Measurements from ENCODE around the gene RNF11.

RNF11 gene

GRCh38 chr1:51266791-51267190, 30.7 kb downstream of the RNF11 start:
- no peak for DNase-seq

GRCh38 chr1:51268634-51269033, 32.6 kb downstream of the RNF11 start:
- no peak for DNase-seq

- DNase-seq = peak in 1 of 2 experiments; percentile 24
These were observed 34.7 kb downstream of the RNF11 start for GRCh38 chr1:51270751-51271150.

DNA sequence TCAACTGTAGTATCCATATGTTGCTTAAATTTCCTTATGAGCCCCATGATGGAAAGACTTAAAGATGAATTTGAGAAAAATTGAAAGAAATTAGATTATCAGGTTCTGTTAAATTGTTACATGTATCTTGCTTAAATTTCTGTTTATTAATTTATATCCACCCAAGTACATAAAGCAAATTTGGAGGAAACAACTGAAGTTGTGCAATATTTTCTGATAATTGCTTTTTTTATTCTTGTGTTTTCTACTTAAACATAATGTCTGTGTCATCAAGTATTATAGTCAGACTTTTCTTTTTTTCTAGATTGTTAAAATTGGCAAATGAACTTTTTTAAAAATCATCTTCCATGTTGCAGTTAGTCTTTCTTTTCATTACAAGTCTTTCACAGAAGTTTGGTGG, 36.8 kb downstream of the RNF11 start:
- DNase-seq = no peak

DNA sequence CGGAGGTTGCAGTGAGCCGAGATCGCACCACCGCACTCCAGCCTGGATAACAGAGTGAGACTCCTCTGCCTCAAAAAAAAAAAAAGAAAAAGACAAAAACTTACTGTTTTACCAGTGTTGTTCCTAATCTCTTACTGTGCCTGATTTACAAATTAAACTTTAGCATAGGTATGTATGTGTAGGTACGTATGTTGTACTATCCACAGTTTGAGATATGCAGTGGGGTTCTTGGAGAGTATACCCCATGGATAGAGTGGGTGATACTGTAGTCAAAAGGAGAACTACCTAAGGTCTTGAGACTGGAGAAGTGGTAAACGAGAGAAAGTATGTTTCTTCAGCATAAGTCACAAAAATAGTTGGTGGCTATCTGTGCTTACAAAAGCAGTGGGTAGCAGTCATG, 38.6 kb downstream of the RNF11 start:
- no peak for DNase-seq

- no peak for DNase-seq
These were observed 40.2 kb downstream of the RNF11 start for GRCh38 chr1:51276286-51276685.

- DNase-seq = no peak
These were observed 44.4 kb downstream of the RNF11 start for GRCh38 chr1:51280321-51280978.

DNA sequence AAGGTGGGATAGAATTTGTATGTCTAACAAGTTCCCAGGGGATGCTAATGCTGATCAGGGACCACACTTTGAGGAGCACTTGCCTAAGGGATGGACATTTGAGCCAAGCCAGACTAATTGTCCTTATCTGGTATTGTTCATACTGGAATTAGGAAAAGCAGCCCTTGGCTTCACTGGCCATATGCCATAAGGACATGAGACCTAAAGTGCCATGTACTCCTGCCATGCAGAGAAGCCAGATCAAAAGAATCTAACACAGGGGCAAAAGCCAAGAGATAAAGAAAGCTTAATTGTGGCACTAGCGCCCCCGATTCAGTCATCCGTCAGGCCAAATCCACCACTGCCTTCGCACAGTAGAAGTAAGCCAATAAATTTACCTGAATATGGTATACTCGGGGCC, 45.7 kb downstream of the RNF11 start:
- DNase-seq = no peak

DNA sequence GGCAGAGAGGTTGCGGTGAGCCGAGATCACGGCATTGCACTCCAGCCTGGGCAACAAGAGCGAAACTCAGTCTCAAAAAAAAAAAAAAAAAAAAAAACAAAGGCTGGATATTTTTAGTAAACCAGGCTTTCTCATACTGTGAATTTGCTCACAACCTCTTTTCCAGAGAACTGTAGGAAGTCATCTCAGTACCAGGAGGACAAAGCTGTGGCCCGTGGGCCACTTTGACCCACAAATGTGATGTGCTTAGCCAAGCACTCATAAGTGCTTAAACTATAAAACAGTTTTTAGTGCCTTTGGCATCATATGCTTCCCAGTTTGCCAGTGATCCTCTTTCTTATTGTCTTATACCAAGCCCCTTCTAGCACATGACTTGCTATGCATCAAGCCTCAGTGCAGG, 46.5 kb downstream of the RNF11 start:
- DNase-seq = no peak

- no peak for DNase-seq
These were observed 47.9 kb downstream of the RNF11 start for GRCh38 chr1:51283979-51284378.

DNA sequence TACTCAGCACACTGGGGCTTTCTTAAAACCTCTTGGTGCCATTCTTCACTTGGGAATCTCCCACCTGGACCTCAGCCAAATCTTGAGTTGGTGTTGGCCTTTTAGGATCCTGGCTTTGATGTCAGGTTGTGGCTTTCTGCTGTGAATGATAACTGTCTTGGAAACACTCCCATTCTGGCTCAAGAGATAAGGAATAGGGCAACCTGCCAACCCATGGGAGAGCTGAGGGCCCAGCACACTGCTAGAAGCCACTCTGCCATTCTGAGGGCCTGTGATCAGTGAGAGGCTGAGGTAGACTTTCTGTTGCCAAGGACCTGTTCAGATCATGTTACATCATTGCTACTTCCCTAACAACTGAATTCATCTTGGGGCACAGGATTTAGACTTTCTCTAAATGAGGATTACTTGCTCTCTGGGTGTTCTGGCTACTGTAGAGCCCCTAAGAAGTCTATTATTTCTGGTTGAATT, 48.4 kb downstream of the RNF11 start:
- no peak for DNase-seq

DNA sequence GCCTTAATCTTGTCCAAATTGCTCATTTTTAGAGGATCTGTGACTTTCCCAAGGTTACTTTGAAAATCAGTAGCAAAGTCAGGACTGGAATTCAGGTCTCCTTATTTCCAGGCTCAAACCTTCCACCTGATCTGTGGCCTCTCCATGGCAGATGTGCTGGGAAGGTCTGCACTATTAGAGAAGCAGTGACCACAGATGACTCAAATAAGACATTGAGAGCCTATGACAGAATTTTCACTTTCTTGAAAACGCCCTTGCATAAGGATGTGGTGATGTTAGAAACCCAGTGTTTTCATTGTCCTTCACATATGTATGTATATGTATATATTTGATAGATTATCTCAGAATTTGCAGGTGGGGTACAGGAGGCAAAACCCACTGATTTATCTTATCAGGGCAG, 49.0 kb downstream of the RNF11 start:
- DNase-seq = no peak

DNA sequence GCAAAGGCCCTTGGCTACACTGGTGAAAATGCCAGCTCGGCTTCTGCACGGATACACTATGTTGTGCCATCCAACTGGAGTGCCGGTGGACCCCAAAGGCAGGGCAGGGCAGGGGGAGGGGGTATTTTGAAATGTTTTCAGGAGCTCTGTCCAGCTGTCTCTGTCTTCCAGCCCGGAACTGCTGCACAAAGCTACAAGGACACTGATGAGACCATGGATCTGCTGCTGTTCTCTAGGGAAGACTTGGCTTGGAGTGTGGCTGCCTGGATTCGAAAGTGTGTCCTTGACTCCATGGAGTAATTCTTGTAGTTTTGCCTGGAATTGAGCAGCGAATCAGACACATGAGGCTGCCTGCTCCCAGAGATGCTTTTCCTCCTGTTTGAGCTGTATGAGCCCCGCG, 51.9 kb downstream of the RNF11 start:
- DNase-seq = no peak

DNA sequence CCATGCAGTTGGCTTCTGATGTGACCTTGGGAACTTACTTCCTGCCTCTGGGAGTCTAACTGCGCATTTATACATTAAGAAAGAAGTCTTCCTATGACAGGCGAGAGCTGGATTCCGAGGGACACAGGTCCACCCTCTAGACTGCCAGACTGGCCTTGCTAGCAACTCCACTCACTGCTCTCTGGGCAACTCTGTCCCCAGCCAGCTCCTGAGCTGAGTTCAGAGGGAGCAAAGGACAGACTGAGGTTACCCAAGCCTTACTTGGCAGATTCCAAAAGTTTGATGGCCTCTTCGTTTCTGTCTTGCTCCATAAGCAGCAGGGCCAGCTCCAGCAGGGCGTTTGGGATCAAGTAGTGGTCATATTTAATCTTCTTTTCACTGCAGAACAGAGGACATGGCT, 52.5 kb downstream of the RNF11 start:
- no peak for DNase-seq

GRCh38 chr1:51289676-51290488, 53.8 kb downstream of the RNF11 start:
- DNase-seq = no peak

GRCh38 chr1:51290489-51290847, 54.4 kb downstream of the RNF11 start:
- DNase-seq = no peak

DNA sequence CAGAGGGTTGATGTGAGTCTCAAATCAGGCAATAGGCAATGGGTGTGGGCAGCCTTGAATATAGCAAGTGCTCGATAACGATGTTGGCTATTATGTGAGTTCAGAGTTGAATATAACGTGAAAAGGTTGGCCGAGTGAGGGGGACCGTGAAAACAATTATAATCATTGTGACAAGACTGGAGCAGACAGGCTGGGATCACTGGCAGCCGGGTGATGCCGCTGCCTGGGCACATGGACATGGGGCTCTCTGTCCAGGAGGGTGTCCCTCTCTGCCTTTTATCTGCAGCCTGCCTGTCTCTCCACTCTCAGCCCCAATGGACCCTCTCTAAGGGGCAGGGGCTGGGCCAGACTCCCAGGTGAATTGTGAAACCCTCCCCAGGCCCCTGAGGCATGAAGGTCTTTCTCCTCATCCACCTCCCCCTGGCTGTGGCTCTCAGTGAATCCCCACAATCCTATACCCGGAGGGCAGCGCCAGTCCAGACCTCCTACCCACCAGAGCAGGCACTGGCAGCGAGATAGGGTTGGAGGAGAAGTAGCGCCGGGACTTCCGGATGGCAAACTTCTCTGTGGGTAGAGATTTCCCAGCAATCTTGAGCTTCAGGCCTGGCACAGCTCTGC, 57.9 kb downstream of the RNF11 start:
- DNase-seq = no peak

- DNase-seq = no peak
These were observed 58.6 kb downstream of the RNF11 start for GRCh38 chr1:51294566-51295184.

DNA sequence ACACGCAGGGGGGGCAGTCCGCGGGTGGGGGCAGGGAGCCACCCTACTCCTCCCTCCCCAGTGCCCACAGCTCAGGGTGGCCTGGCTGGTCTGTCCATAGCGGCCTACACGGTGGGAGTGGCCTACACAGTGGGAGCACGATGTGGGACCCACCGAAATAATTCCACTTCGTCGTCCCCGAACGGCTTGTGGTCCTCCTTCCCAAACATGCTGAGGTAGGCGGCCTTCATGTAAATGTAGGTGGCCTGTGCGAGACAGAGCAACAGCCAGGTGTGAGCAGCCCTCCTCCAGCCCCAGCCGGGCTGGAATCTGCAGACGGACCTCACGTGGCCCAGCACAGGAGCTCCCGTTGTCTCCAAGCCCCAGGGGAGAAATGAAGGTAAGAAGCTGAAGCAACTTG, 59.9 kb downstream of the RNF11 start:
- no peak for DNase-seq

- DNase-seq = peak; percentile 67 to 87
These were observed 60.6 kb downstream of the RNF11 start for GRCh38 chr1:51296383-51297357.

- no peak for DNase-seq
These were observed 61.6 kb downstream of the RNF11 start for GRCh38 chr1:51297401-51298321.

All from NCI-H526 (cell line).